Type B pancreatic cell (in vitro differentiated cells): ENCODE data around the gene SIDT1. TPM values are rescaled to one million over a fixed set of nuclear protein-coding genes. Genes with fewer than 3 reads are reported as not detected.
A peak's percentile ranks its signal among the peaks of the same experiment; 100 is the strongest.

Experiments
- DNase-seq: peaks from one replicate; pipeline ENCODE4 v3.0.0; 2021; ENCODE audit warnings: mixed read lengths; ENCODE audit not compliant: unreplicated experiment; ENCODE audit errors: extremely low spot score
- H3K27ac Mint-ChIP-seq: 2 replicates; pipeline ENCODE4 v1.8.0; 2021; ENCODE audit warnings: mild to moderate bottlenecking, mixed read lengths
- H3K27me3 Mint-ChIP-seq: 2 replicates; pipeline ENCODE4 v1.8.0; 2021; ENCODE audit warnings: mixed read lengths
- H3K36me3 Mint-ChIP-seq: 2 replicates; pipeline ENCODE4 v1.8.0; 2021; ENCODE audit warnings: mixed read lengths
- H3K4me1 Mint-ChIP-seq: one replicate; pipeline ENCODE4 v1.8.0; 2021; ENCODE audit warnings: mixed read lengths; ENCODE audit not compliant: unreplicated experiment
- H3K4me3 Mint-ChIP-seq: 2 replicates; pipeline ENCODE4 v1.8.0; 2021; ENCODE audit warnings: mild to moderate bottlenecking, mixed read lengths
- H3K9me3 Mint-ChIP-seq: 2 replicates; pipeline ENCODE4 v1.8.0; 2021; ENCODE audit warnings: mixed read lengths
- CTCF ChIP-seq: fragments of 200-600 bp; sonication (generic); conservative IDR thresholded peaks from 2 replicates; pipeline ENCODE4 v1.5.0; 2021; ENCODE audit warnings: antibody characterized with exemption, mild to moderate bottlenecking
- total RNA-seq: library from RNA; stranded (reverse); gene quantifications from 2 replicates; pipeline ENCODE4 v1.2.1, GENCODE V29; 2021; ENCODE audit warnings: low replicate concordance

SIDT1 gene
- total RNA-seq, 1 donor from 2014 or later: 0.97 TPM

- Mint-ChIP-seq H3K27ac (no peak overlapping the region), H3K9me3 (peaks cover 6% of the 10 kb centered on the region), H3K36me3 (peaks cover 14% of the 10 kb centered on the region), H3K4me3 (no peak overlapping the region), H3K27me3 (peaks cover 24% of the 10 kb centered on the region), H3K4me1 (no peaks in the 10 kb centered on the region)
- no peak for TF ChIP-seq CTCF
- no peak for DNase-seq
These were observed 18.0 kb upstream of the SIDT1 start for GRCh38 chr3:113514265-113514769.

- Mint-ChIP-seq H3K27me3 (peaks cover 28% of the 10 kb centered on the region), H3K4me1 (no peaks in the 10 kb centered on the region), H3K36me3 (peaks cover 4% of the 10 kb centered on the region), H3K4me3 (no peak overlapping the region), H3K27ac (peak overlapping the region; percentile 14), H3K9me3 (no peaks in the 10 kb centered on the region)
- no peak for DNase-seq
- no peak for TF ChIP-seq CTCF
These were observed 16.2 kb upstream of the SIDT1 start for GRCh38 chr3:113516115-113516505.

GRCh38 chr3:113521981-113522380, 10.4 kb upstream of the SIDT1 start:
- no peak for TF ChIP-seq CTCF
- no peaks in the 10 kb centered on the region for H3K9me3 Mint-ChIP-seq
- H3K27ac Mint-ChIP-seq: no peak overlapping the region
- no peaks in the 10 kb centered on the region for H3K36me3 Mint-ChIP-seq
- DNase-seq: no peak
- H3K4me1 Mint-ChIP-seq: no peaks in the 10 kb centered on the region
- H3K27me3 Mint-ChIP-seq: peaks cover 69% of the 10 kb centered on the region
- H3K4me3 Mint-ChIP-seq: no peak overlapping the region

- H3K36me3 Mint-ChIP-seq: no peaks in the 10 kb centered on the region
- no peak overlapping the region for H3K27ac Mint-ChIP-seq
- peaks cover 71% of the 10 kb centered on the region for H3K27me3 Mint-ChIP-seq
- no peak overlapping the region for H3K4me3 Mint-ChIP-seq
- no peak for DNase-seq
- TF ChIP-seq CTCF: no peak
- no peaks in the 10 kb centered on the region for H3K9me3 Mint-ChIP-seq
- H3K4me1 Mint-ChIP-seq: no peaks in the 10 kb centered on the region
These were observed 9.1 kb upstream of the SIDT1 start for GRCh38 chr3:113523241-113523640.

GRCh38 chr3:113532698-113533533, 561 bp downstream of the SIDT1 start:
- DNase-seq: no peak
- H3K9me3 Mint-ChIP-seq: no peaks in the 10 kb centered on the region
- no peaks in the 10 kb centered on the region for H3K36me3 Mint-ChIP-seq
- peaks cover 14% of the 10 kb centered on the region for H3K4me1 Mint-ChIP-seq
- peak overlapping the region; percentile 92 for H3K4me3 Mint-ChIP-seq
- peak overlapping the region; percentile 28 for H3K27ac Mint-ChIP-seq
- peak; percentile 24 for TF ChIP-seq CTCF
- peaks cover 91% of the 10 kb centered on the region for H3K27me3 Mint-ChIP-seq
